Putamen (tissue), 1 donor: ENCODE data around the gene TMEM214.

Source experiments
- DNase-seq: peaks from one replicate; pipeline ENCODE4 v3.0.0-alpha.2; 2016; ENCODE audit warnings: low spot score

TMEM214 gene

GRCh38 chr2:27085062-27085672 is 52.4 kb downstream of the TMEM214 start:
- no peak for DNase-seq

DNA sequence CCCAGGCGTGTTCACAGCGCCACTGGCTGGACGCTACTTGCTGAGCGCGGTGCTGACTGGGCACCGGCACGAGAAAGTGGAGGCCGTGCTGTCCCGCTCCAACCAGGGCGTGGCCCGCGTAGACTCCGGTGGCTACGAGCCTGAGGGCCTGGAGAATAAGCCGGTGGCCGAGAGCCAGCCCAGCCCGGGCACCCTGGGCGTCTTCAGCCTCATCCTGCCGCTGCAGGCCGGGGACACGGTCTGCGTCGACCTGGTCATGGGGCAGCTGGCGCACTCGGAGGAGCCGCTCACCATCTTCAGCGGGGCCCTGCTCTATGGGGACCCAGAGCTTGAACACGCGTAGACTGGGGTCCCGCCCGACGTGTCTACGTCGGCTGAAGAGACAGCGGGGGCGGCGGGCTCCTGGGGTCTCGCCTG is 52.9 kb downstream of the TMEM214 start:
- peak; percentile 65 for DNase-seq

DNA sequence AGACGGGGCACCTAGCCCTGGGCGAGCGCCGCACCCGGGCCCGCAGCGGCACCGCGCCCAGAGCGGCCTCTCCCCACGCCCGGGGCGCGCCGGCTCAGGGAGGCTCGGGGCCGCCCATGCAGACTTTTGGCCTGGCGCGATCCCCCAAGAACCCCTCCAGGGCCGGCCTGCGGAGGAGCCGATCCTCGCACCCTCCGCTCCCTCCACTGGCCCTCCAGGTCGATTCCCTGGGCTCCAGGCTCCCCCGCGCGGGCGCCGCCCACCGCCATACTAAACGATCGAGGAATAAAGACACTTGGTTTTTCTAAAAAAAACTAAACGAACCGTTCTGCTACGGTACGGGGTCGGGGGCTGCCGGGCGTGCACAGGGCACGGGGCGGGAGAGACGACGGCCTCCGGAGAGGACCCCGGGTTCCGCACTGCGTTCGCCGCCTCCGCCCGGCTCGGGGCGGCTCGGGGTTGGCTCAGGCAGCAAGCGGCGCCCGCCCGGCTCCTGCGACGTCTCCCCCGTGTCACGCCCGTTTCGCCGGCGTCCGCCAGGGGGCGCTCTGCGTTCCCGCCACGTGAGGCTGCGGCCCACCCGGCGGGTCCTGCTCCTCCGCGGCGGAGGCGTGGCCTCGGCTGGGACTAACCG is 53.4 kb downstream of the TMEM214 start:
- peak; percentile 95 for DNase-seq

DNA sequence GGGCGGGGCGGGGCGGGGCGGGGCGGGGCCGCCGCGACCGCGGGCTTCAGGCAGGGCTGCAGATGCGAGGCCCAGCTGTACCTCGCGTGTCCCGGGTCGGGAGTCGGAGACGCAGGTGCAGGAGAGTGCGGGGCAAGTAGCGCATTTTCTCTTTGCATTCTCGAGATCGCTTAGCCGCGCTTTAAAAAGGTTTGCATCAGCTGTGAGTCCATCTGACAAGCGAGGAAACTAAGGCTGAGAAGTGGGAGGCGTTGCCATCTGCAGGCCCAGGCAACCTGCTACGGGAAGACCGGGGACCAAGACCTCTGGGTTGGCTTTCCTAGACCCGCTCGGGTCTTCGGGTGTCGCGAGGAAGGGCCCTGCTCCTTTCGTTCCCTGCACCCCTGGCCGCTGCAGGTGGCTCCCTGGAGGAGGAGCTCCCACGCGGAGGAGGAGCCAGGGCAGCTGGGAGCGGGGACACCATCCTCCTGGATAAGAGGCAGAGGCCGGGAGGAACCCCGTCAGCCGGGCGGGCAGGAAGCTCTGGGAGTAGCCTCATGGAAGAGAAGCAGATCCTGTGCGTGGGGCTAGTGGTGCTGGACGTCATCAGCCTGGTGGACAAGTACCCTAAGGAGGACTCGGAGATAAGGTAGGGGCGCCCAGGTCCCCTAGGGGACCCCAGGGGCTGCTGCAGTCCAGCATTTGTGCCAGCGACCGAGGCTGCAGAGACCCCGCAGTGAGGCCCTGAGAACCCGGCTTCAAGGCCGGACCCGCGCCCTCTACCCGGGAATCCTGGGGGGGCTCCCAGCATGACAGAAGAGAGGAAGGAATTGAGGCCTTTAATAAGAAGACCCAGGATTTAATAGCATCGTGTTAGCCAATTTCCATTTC is 54.2 kb downstream of the TMEM214 start, which contains the start of gene KHK:
Gene KHK, plus strand, starts transcription at position 49 of the 870 bp plus-strand sequence. Its CDS starts 488 bp downstream, at position 537.
- peak; percentile 51 for DNase-seq

- DNase-seq: no peak
These were observed 55.2 kb downstream of the TMEM214 start for GRCh38 chr2:27087823-27088410.

- DNase-seq: no peak
These were observed 55.9 kb downstream of the TMEM214 start for GRCh38 chr2:27088634-27089033.

DNA sequence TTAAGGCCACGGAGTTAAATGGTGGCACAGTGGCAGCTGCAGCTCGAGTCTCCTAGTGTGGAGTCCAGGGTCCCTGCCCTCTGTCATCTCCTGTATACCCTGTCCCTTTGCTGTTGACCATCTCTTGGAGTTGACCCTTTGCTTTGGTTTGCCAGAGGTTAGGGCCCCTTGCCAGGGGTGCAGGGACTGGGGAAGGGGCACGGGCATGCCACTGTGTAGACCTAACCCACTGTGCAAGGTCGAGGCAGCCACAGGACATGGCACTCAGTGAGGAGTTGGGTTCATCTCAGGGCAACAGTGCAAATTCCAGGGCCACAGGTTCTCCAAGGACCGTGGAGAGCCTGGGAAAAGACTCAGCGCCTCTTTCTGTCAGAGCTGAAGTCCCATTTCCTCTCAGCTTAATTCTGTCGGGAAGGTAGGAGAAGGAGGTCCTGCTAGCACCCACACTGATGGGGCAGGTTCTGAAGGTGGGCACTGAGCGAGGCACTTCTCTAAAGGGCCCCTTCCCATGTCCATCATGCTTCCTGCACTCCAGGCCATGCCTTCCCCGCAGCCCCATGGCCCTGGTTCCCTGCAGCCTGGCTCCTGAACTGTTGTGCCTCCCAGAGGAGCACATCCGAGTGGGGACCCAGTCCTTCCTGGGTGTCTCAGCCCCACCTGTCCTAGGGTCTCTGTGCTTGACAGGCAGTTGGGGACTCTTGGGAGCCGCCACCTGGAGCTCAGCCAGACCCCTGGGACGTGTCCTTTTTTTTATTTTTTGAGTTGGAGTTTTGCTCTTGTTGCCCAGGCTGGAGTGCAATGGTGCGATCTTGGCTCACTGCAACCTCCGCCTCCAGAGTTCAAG is 56.6 kb downstream of the TMEM214 start:
- no peak for DNase-seq
